Left renal pelvis (tissue), 4 donors: ENCODE data around the gene TTC3. TPM values are rescaled to one million over a fixed set of nuclear protein-coding genes. Genes with fewer than 3 reads are reported as not detected.
"Not testable (repeated sequence)": the region's sequence is repeated elsewhere in the genome, so short reads cannot be mapped to it uniquely, and the experiment has no call there.

ENCODE experiments used
- DNase-seq, 4 donors: peaks; one replicate each; pipeline ENCODE4 v3.0.0-alpha.2; 2013; ENCODE audit warnings: low read depth in 4 of 4, low spot score in 3 of 4
- polyA plus RNA-seq, 4 donors: library from polyadenylated mRNA; unstranded; fragments of 120-200 nt; gene quantifications; one replicate each; pipeline ENCODE4 v1.2.1, GENCODE V29; 2013; ENCODE audit not compliant: insufficient read length in 4 of 4

TTC3 gene
- polyA plus RNA-seq, 4 donors, result 145 to 212 (median 189) TPM

- no peak for DNase-seq
These were observed 12.7 kb downstream of the TTC3 start for GRCh38 chr21:37085726-37086125.

DNA sequence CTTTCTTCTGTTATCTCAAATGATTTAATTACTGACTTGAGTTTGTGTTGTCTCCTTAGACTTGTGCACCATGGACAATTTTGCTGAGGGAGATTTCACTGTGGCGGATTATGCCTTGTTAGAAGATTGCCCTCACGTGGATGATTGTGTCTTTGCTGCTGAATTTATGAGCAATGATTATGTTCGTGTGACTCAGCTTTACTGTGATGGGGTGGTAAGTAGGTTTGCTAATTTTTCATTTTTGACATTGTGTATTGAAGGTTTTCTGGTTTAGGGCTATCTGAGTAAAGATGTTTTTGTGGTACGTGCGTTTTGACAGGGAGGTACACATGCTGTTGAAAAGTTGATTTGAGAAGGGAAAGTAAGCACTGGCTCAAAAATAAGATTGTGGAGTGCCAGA is 14.1 kb downstream of the TTC3 start:
- DNase-seq, result no peak

DNA sequence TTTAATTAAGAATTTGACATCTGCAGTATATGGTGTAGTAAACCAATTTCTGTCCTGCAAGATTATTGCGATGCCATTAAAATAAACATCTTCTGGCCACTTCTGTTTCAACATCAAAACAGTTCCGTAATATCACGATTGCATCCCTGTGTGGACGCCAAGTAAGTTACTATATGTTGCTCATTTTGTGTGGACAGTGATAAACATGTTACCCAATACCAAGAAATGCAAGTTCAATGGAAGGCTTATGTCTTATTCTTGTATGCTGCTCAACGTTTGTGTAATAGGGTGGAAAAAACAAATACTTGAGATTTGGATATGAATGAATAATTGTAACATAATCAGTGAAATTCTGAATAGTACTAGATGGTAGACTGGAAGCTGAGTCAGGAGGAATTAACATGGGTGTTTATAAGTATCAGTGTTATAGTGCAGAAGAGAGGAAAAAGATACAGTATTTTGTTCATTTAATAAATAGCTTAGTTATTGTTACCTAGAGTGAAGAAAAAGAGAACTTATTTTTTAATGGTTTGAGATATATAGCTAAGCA is 15.2 kb downstream of the TTC3 start:
- DNase-seq, result no peak

DNA sequence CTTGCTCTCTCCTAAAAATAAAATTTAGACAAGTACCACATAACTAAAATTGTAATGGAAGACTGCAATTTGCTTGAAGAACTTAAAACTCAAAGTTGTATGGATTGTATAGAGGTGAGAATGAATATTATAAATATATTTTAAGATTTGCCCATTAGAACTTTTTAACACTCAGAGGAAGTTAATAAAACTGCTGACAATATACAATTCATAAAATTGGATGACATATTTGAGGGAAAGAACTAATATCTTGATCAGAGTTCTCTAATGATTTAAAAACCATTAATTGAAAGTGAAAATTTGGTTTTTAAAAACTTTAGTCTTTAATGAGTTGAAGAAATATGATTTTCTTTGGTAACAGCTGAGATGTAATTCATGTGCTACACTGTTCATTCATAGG is 20.9 kb downstream of the TTC3 start:
- no peak for DNase-seq

DNA sequence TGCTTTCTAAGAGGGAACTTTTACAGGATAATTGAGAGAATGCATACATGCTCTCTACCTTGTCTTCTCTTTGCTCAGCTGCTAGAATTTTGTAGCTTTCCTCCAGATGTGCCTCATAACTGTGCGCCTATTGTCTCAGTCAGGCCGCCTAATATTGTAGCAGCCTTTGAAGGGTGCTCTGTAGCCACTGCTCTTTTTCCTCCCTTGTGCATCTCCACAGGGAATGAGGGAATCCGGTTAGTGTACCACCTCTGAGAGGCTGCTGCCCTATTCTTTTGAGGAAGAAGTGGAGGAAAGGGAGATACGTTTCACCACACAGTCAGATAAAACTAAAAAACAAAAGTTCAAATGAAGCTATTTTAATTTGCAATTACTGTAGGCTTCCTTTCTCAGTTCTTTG is 22.8 kb downstream of the TTC3 start:
- no peak for DNase-seq

DNA sequence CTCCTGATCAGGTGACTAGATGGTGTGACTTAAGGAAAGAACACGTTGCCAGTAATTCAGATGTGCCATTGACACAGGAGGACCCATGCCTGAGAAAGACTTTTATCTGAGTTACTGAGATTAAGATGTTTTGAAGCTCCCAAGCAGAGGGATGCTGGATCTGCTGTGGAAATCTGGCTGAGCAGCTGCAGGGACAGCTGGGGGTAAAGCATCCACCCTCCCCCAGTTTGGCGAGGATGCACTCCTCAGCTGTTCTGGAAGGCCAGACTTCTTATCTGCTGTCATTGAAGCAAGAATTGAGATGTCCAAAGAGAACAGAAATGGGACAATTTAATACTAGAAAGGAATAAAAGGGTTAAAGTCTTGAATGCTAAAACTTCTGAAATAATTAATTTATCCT is 25.7 kb downstream of the TTC3 start:
- DNase-seq, result no peak

DNA sequence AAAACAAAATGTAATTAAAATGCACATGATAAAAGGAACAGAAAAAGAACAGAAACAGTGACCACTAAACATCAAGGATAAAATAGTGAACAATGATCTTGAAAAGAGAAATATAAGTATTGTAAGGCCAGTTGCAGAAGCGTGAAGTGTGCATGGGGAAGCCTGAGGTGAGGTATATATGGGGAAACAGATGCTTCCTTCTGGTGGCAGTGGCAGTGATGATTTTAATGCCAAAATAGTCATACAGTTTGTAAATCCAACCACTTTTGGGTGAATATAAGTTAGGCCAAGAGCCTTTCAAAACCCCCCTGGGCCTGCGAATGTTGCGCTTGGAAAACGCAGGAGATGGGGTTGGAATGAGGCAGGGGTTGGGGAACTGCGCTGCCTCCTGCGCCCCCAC is 27.3 kb downstream of the TTC3 start:
- no peak for DNase-seq

GRCh38 chr21:37101384-37101783 is 28.3 kb downstream of the TTC3 start:
- no peak for DNase-seq

DNA sequence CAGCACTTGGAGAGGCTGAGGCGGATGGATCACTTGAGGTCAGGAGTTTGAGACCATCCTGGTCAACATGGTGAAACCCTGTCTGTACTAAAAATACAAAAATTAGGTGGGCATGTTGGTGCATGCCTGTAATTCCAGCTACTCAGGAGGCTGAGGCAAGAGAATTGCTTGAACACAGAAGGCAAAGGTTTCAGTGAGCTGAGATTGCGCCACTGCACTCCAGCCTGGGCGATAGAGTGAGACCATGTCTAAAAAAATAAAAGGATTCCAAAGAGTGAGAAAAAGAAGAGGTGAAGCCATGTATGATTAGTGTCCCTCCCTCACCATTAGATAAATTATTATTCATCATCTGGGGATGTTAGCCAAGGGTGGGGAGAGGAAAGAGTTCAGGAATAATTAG is 29.7 kb downstream of the TTC3 start:
- not testable (repeated sequence) for DNase-seq

GRCh38 chr21:37106998-37107397 is 33.9 kb downstream of the TTC3 start:
- no peak for DNase-seq

DNA sequence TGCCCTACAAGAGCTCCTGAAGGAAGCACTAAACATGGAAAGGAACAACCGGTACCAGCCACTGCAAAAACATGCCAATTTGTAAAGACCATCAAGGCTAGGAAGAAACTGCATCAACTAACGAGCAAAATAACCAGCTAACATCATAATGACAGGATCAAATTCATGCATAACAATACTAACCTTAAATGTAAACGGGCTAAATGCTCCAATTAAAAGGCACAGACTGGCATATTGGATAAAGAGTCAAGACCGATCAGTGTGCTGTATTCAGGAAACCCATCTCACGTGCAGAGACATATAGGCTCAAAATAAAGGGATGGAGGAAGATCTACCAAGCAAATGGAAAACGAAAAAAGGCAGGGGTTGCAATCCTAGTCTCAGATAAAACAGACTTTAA is 38.0 kb downstream of the TTC3 start:
- DNase-seq, result not testable (repeated sequence)

DNA sequence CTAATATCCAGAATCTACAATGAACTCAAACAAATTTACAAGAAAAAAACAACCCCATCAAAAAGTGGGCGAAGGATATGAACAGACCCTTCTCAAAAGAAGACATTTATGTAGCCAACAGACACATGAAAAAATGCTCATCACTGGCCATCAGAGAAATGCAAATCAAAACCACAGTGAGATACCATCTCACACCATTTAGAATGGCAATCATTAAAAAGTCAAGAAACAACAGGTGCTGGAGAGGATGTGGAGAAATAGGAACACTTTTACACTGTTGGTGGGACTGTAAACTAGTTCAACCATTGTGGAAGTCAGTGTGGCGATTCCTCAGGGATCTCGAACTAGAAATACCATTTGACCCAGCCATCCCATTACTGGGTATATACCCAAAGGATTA is 41.2 kb downstream of the TTC3 start:
- DNase-seq, result not testable (repeated sequence)

- not testable (repeated sequence) for DNase-seq
These were observed 43.4 kb downstream of the TTC3 start for GRCh38 chr21:37116459-37116858.

GRCh38 chr21:37117204-37117603 is 44.1 kb downstream of the TTC3 start:
- DNase-seq, result no peak

DNA sequence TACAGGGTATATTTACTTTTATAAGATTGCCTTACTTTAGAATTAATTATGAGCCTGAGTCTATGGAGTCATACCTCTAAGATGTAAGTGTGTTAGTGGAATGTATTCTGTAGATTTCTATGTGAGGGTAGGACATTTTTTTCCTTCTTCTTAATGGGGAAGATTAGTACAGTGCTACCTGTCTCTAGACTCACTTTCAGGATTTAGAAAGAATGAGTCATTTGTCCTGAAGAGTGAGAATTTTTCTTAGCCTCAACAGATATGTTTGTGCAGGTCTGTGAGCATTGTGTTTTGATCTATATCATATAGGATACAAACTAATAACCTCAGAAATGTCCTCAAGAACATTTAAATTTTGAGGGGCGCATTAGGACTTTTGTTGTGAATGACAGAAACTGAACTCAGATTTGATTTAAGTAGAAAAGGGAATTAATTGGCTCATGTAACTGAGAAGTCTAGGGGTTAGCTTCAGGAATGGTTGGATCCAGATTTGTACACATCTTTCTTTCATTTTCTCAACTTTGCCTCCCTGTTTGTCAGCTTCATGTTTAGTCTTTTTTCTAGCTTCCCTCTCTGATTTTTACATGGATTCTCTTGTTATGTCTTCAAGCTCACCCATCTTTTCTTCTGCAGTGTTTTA is 45.3 kb downstream of the TTC3 start:
- no peak for DNase-seq

DNA sequence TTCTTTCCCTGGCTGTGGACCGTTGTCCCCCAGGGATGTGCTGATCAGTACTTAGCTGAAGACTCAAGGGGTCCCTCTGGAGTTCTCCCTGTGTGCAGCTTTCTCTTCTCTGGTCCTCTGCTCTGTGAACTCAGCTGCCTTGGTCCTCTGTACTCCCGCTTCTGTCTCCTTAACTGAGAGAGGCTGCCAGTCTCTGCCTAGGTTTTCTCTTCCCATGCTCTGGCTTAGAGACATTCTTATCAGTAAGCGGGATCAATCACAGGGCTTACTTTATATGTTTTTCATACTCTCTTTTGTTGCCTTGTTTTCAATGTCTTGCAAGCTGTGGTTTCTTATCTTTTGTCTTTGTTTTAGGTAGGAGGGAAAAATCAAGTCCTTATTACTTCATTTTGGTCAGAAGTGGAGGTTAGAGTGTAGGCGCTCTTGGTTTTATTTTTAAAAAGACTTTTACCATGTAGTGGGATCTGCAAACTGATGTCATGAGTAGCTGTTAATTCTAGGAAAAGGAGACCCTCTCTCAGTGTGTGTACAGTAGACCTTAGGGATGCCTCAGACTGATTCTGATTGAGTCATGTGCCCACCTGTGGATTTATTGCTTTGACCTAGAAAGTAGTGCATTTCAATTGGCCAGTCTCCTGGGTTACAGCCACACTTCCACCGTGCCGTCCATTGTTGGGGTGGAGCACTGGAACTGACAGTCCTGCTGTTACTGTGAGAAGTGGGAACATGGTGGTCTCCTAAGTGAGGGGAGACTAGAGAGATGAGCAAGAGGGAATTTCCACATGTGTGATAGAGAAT is 46.6 kb downstream of the TTC3 start:
- DNase-seq, result no peak

DNA sequence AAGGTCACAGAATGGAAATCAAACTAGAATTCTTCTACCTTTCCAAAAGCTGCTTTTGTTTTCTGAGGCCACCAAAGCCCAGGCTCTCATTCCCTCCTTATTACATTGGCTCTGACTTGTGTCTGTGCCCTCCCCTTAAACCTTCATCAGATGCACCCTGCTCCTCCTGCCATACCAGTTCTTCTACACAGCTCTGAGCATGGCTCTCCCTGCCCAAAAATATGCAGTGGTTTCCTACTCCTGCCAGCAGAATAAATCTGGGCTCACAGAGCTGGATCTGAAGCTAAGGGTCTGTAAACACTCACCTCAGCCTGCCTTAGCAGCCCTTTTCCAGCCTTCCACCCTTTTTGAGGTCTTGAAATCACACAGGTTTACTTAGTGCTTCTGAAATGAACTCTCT is 55.0 kb downstream of the TTC3 start:
- no peak for DNase-seq

DNA sequence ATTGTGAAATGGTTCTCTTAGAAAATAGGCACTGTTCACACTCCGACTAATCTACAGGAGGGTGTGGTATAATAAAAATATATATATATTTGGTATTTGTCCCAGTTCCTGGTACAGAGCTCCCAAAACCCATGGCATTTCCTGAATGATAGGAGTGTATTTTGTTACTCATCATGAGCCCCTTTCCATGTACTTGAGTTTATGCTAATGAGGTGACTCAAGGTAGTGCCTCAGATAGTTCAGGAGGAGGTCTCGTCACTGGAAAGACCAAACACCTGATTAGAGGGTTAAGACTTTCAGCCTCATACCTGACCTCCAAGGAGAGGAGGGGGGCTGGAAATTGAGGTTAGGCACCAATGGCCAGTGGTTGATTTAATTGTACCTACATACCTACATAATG is 57.9 kb downstream of the TTC3 start:
- DNase-seq, result no peak

GRCh38 chr21:37136261-37136660 is 63.2 kb downstream of the TTC3 start:
- DNase-seq, result no peak

- DNase-seq, result no peak
These were observed 63.7 kb downstream of the TTC3 start for GRCh38 chr21:37136744-37137143.

DNA sequence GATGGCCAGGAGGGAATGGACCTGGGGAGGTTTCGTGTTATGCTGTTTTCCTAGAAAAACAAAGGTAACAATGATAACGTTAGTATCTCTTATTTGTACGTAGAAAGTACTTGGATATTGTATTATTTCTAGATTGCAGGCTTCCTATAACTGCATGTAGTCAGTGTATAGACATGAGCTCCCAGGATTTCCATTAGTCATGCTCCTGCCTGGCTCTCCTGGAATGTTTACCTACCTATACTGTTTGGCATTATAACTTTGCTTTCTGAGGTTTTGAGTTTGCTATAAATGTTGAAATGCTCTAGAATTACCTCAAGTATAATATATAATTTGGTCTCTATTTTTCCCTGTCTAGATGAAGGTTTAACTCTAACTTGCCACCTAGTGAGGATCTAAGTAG is 66.1 kb downstream of the TTC3 start:
- DNase-seq, result no peak

DNA sequence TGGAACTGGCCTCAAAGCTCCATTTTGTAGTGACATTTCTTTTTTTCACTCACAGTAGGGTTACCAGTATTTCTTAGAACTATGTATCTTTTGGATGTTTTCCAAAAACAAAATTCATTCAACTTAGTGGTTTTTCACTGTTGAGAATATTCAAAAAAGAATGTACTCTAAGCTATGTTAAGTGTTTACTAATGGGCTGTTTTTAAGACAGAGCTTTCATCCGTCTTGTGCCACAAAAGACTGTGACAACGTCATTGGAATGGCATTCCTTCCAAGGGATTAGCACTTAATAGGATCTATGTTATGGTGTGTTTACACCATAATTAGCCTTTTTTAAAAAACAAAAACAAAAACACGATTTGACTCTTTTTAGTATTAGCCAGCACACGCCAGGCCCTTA is 66.8 kb downstream of the TTC3 start:
- DNase-seq, result no peak
